Measurements from ENCODE around the gene BAZ2A. TPM values are rescaled to one million over a fixed set of nuclear protein-coding genes. Genes with fewer than 3 reads are reported as not detected.

Gene BAZ2A
- total and polyA plus RNA-seq, 12 donors = 8.8 to 58.7 (median 42.6) TPM

DNA sequence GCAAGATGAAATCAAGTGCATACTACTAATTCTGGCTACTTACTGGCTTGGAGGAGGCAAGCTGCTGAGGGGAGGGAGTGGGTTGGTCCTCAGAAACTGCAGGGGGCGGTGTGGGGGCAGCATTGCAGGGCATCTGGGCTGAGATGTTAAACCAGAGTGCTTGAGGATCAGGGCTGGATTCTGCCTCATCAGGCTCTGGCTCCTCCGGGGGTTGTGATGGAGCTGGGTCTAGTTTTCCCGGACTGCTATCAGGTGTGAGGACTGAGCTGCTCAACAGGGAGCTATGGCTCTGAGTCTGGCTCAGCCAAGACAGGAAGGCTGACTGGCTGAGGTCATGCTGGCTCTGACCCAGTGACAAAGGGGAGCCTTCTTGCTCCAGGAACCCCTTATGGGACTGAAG is 28.6 kb downstream of the BAZ2A start:
- Histone ChIP-seq H3K27me3 (no peaks in the 10 kb centered on the region), H3K9me3 (no peaks in the 10 kb centered on the region), H3K4me1 (peaks cover 0 to 22% (median 9%) of the 10 kb centered on the region in 9 donors), H3K27ac (peak overlapping the region in 5 of 10 donors; percentile 32 to 62 (median 39)), H3K36me3 (peaks cover 35 to 100% (median 91%) of the 10 kb centered on the region in 9 donors), H3K4me3 (no peak overlapping the region)
- ATAC-seq = peak; percentile 20 to 72 (median 57)
- DNase-seq = peak in 1 of 2 donors; percentile 37
- intact Hi-C loops (cut with DNase I) = no loop called here
- TF ChIP-seq, protein P1, sequence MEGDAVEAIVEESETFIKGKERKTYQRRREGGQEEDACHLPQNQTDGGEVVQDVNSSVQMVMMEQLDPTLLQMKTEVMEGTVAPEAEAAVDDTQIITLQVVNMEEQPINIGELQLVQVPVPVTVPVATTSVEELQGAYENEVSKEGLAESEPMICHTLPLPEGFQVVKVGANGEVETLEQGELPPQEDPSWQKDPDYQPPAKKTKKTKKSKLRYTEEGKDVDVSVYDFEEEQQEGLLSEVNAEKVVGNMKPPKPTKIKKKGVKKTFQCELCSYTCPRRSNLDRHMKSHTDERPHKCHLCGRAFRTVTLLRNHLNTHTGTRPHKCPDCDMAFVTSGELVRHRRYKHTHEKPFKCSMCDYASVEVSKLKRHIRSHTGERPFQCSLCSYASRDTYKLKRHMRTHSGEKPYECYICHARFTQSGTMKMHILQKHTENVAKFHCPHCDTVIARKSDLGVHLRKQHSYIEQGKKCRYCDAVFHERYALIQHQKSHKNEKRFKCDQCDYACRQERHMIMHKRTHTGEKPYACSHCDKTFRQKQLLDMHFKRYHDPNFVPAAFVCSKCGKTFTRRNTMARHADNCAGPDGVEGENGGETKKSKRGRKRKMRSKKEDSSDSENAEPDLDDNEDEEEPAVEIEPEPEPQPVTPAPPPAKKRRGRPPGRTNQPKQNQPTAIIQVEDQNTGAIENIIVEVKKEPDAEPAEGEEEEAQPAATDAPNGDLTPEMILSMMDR (IDR thresholded peaks at IDR 0.05) = peak in 2 of 9 donors; percentile 17 to 25
- 36 to 52% methylated on average over 3 of the region's 3 CpGs for WGBS, 2 donors

DNA sequence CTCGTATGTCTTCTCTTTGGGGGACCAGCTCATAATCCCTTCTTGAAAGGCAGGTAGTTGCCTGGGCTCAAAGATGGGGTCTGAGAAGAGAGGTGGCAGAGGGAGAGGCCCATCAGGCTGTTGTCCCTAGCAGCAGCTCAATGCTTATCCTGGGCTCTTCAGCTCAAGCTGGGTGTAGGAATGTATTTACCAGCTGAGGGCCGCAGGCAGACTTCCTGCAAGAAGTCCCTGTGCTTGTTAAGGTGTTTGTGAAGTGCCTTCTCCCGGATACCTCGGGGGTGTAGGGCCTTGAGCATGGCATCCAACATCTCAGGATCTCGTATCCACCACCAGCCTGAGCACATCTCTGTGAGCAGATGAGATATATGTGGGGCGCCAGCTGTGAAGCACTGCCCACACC is 29.4 kb downstream of the BAZ2A start:
- Histone ChIP-seq H3K27me3 (no peaks in the 10 kb centered on the region), H3K9me3 (no peaks in the 10 kb centered on the region), H3K36me3 (peaks cover 35 to 100% (median 84%) of the 10 kb centered on the region in 9 donors), H3K4me3 (no peak overlapping the region), H3K4me1 (peaks cover 0 to 22% (median 9%) of the 10 kb centered on the region in 9 donors), H3K27ac (peak overlapping the region in 4 of 10 donors; percentile 12 to 39 (median 36))
- intact Hi-C loops (cut with DNase I) = no loop called here
- WGBS, 2 donors = 86 to 88% methylated on average over 6 of the region's 6 CpGs
- TF ChIP-seq, protein P1 (IDR thresholded peaks at IDR 0.05) = no peak
- no peak for ATAC-seq
- no peak for DNase-seq

DNA sequence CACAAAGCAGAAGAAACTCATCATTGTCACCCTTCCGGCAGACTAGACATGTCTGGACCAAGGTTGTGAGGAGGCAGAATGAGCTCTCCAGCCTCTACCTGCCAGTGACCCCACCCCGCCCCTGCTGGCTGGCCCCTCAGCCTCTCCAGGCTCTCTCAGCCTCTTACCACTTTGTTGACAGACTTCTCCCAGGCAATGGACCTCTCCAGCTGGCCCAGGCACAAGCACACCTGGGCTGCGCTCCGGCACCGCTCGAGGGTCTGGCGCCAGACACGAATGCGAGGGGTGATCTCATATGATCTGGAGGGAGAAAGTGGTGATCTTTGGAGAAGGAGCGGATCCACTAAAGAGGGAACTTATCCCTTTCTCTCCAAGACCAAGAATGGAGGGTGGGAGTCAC is 30.3 kb downstream of the BAZ2A start:
- Histone ChIP-seq H3K4me1 (peaks cover 0 to 22% (median 9%) of the 10 kb centered on the region in 9 donors), H3K27me3 (no peaks in the 10 kb centered on the region), H3K36me3 (peaks cover 35 to 100% (median 75%) of the 10 kb centered on the region in 9 donors), H3K9me3 (no peaks in the 10 kb centered on the region), H3K27ac (no peak overlapping the region), H3K4me3 (no peak overlapping the region)
- WGBS, 2 donors = 92 to 95% methylated on average over 10 of the region's 10 CpGs
- no peak for ATAC-seq
- TF ChIP-seq, protein P1 (IDR thresholded peaks at IDR 0.05) = no peak
- DNase-seq = no peak
- intact Hi-C loops (cut with DNase I) = loop anchor here in 1 of 10 donors (10.0 kb wide), 1 partner anchor 265 kb away; the partner anchor contains the start of genes IL23A and PAN2

DNA sequence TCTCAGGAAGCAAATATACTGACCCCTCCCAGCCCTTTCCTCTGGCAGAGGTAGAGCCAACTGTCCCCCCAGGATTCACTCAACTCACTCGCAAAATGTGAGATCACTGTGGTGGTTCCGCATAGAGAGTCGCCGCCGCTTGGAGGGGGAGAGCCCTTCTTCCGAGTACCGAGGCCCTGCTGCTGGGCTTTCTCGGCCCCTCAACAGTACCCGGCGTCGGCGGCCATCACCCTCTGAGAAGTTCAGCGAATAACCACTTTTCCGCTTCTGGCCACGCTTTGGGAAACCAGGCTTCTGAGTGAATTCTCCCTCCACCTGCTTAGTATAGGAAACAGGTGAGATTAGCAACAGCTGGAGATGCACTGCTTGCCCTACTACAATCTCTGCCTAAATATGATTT is 31.1 kb downstream of the BAZ2A start:
- Histone ChIP-seq H3K36me3 (peaks cover 30 to 98% (median 68%) of the 10 kb centered on the region in 9 donors), H3K4me3 (no peak overlapping the region), H3K27me3 (no peaks in the 10 kb centered on the region), H3K4me1 (peaks cover 0 to 28% (median 9%) of the 10 kb centered on the region in 9 donors), H3K9me3 (no peaks in the 10 kb centered on the region), H3K27ac (no peak overlapping the region)
- 94 to 95% methylated on average over 15 of the region's 15 CpGs for WGBS, 2 donors
- intact Hi-C loops (cut with DNase I) = loop anchor here in 1 of 10 donors (10.0 kb wide), 1 partner anchor 264 kb away; the partner anchor contains the start of genes IL23A and PAN2
- no peak for ATAC-seq
- DNase-seq = no peak
- TF ChIP-seq, protein P1 (IDR thresholded peaks at IDR 0.05) = no peak
